Measurements from ENCODE around the gene HSP90AB1. TPM values are rescaled to one million over a fixed set of nuclear protein-coding genes. Genes with fewer than 3 reads are reported as not detected.

HSP90AB1 gene
- total and polyA plus RNA-seq, 2 experiments from 2014 or later, result 665 to 876 TPM

DNA sequence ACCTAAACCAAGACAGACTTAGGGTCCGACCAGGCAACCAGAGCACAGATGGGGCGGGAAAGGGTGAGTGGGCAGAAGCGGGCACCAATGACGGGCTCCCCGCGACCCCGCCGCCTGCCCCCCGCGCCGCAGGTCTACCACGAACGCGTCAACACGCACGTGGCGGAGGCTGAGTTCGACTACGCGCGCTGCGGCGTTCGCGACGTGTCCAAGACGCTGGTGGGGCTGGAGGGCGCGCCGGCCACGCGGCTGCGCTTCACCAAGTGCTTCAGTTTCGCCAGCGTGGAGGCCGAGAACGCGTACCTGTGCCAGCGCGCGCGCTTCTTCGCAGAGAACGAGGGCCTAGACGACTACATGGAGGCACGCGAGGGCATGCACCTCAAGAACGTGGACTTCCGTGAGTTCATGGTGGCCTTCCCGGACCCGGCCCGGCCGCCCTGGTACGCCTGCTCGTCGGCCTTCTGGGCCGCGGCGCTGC is 28.4 kb downstream of the HSP90AB1 start:
- Histone ChIP-seq H3K4me3 (no peak overlapping the region), H3K27me3 (peaks cover 45% of the 10 kb centered on the region), H3K9me3 (ENCODE audit: low read depth) (no peaks in the 10 kb centered on the region), H3K36me3 (no peaks in the 10 kb centered on the region), H3K4me1 (ENCODE audit: low read depth) (no peaks in the 10 kb centered on the region), H3K27ac (no peak overlapping the region)
- TF ChIP-seq CTCF (IDR thresholded peaks at IDR 0.05; ENCODE audit: low read depth, low read length), result no peak
- DNase-seq (ENCODE audit: low read depth in 1 of 2, low spot score in 1 of 2), result no peak

GRCh38 chr6:44275749-44276648 is 29.1 kb downstream of the HSP90AB1 start:
- H3K27me3 ChIP-seq, result peaks cover 48% of the 10 kb centered on the region

GRCh38 chr6:44276667-44277640 is 30.1 kb downstream of the HSP90AB1 start:
- H3K9me3 ChIP-seq (ENCODE audit: low read depth), result no peaks in the 10 kb centered on the region
- TF ChIP-seq CTCF (IDR thresholded peaks at IDR 0.05; ENCODE audit: low read depth, low read length), result no peak
- H3K27ac ChIP-seq, result no peak overlapping the region
- no peak for DNase-seq (ENCODE audit: low read depth in 1 of 2, low spot score in 1 of 2)
- no peaks in the 10 kb centered on the region for H3K36me3 ChIP-seq
- H3K4me3 ChIP-seq, result no peak overlapping the region
- H3K4me1 ChIP-seq (ENCODE audit: low read depth), result no peaks in the 10 kb centered on the region
- peaks cover 48% of the 10 kb centered on the region for H3K27me3 ChIP-seq

More at GRCh38 chr6:44275749-44276648, 29.1 kb downstream of the HSP90AB1 start:
- H3K36me3 ChIP-seq, result no peaks in the 10 kb centered on the region
- H3K9me3 ChIP-seq (ENCODE audit: low read depth), result no peaks in the 10 kb centered on the region
- H3K4me1 ChIP-seq (ENCODE audit: low read depth), result no peaks in the 10 kb centered on the region
- no peak for TF ChIP-seq CTCF (IDR thresholded peaks at IDR 0.05; ENCODE audit: low read depth, low read length)
- no peak overlapping the region for H3K4me3 ChIP-seq
- H3K27ac ChIP-seq, result no peak overlapping the region
- DNase-seq (ENCODE audit: low read depth in 1 of 2, low spot score in 1 of 2), result no peak

- Histone ChIP-seq H3K4me3 (no peak overlapping the region), H3K27ac (no peak overlapping the region), H3K4me1 (ENCODE audit: low read depth) (no peaks in the 10 kb centered on the region), H3K36me3 (no peaks in the 10 kb centered on the region), H3K9me3 (ENCODE audit: low read depth) (no peaks in the 10 kb centered on the region), H3K27me3 (peaks cover 48% of the 10 kb centered on the region)
- TF ChIP-seq CTCF (IDR thresholded peaks at IDR 0.05; ENCODE audit: low read depth, low read length), result no peak
- DNase-seq (ENCODE audit: low read depth in 1 of 2, low spot score in 1 of 2), result no peak
Observed at GRCh38 chr6:44277763-44278162, 30.9 kb downstream of the HSP90AB1 start.

- H3K4me1 ChIP-seq (ENCODE audit: low read depth), result no peaks in the 10 kb centered on the region
- no peak for DNase-seq (ENCODE audit: low read depth in 1 of 2, low spot score in 1 of 2)
- no peak for TF ChIP-seq CTCF (IDR thresholded peaks at IDR 0.05; ENCODE audit: low read depth, low read length)
- no peaks in the 10 kb centered on the region for H3K36me3 ChIP-seq
- H3K27me3 ChIP-seq, result peaks cover 48% of the 10 kb centered on the region
- H3K9me3 ChIP-seq (ENCODE audit: low read depth), result no peaks in the 10 kb centered on the region
- H3K4me3 ChIP-seq, result no peak overlapping the region
- H3K27ac ChIP-seq, result no peak overlapping the region
Observed at GRCh38 chr6:44278315-44278714, 31.4 kb downstream of the HSP90AB1 start.

All from cardiac muscle cell (in vitro differentiated cells and primary cell).